Measurements from ENCODE around the gene TK1.

DNA sequence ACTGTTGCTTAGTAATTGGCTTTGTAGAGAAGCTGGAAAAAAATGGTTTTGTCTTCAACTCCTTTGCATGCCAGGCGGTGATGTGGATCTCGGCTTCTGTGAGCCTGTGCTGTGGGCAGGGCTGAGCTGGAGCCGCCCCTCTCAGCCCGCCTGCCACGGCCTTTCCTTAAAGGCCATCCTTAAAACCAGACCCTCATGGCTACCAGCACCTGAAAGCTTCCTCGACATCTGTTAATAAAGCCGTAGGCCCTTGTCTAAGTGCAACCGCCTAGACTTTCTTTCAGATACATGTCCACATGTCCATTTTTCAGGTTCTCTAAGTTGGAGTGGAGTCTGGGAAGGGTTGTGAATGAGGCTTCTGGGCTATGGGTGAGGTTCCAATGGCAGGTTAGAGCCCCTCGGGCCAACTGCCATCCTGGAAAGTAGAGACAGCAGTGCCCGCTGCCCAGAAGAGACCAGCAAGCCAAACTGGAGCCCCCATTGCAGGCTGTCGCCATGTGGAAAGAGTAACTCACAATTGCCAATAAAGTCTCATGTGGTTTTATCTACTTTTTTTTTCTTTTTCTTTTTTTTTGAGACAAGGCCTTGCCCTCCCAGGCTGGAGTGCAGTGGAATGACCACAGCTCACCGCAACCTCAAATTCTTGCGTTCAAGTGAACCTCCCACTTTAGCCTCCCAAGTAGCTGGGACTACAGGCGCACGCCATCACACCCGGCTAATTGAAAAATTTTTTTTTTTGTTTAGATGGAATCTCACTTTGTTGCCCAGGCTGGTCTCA lies 38.4 kb upstream of the TK1 start:
- TF ChIP-seq, protein P1, sequence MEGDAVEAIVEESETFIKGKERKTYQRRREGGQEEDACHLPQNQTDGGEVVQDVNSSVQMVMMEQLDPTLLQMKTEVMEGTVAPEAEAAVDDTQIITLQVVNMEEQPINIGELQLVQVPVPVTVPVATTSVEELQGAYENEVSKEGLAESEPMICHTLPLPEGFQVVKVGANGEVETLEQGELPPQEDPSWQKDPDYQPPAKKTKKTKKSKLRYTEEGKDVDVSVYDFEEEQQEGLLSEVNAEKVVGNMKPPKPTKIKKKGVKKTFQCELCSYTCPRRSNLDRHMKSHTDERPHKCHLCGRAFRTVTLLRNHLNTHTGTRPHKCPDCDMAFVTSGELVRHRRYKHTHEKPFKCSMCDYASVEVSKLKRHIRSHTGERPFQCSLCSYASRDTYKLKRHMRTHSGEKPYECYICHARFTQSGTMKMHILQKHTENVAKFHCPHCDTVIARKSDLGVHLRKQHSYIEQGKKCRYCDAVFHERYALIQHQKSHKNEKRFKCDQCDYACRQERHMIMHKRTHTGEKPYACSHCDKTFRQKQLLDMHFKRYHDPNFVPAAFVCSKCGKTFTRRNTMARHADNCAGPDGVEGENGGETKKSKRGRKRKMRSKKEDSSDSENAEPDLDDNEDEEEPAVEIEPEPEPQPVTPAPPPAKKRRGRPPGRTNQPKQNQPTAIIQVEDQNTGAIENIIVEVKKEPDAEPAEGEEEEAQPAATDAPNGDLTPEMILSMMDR (IDR thresholded peaks at IDR 0.05; ENCODE audit: insufficient read depth, low read length), result no peak
- TF ChIP-seq, protein P2, sequence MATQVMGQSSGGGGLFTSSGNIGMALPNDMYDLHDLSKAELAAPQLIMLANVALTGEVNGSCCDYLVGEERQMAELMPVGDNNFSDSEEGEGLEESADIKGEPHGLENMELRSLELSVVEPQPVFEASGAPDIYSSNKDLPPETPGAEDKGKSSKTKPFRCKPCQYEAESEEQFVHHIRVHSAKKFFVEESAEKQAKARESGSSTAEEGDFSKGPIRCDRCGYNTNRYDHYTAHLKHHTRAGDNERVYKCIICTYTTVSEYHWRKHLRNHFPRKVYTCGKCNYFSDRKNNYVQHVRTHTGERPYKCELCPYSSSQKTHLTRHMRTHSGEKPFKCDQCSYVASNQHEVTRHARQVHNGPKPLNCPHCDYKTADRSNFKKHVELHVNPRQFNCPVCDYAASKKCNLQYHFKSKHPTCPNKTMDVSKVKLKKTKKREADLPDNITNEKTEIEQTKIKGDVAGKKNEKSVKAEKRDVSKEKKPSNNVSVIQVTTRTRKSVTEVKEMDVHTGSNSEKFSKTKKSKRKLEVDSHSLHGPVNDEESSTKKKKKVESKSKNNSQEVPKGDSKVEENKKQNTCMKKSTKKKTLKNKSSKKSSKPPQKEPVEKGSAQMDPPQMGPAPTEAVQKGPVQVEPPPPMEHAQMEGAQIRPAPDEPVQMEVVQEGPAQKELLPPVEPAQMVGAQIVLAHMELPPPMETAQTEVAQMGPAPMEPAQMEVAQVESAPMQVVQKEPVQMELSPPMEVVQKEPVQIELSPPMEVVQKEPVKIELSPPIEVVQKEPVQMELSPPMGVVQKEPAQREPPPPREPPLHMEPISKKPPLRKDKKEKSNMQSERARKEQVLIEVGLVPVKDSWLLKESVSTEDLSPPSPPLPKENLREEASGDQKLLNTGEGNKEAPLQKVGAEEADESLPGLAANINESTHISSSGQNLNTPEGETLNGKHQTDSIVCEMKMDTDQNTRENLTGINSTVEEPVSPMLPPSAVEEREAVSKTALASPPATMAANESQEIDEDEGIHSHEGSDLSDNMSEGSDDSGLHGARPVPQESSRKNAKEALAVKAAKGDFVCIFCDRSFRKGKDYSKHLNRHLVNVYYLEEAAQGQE (IDR thresholded peaks at IDR 0.05; ENCODE audit: insufficient replicate concordance, low read depth), result no peak
- TF ChIP-seq GABPA (IDR thresholded peaks at IDR 0.05; ENCODE audit: low read depth), result no peak
- no peak for TF ChIP-seq SPI1 (IDR thresholded peaks at IDR 0.05; ENCODE audit: borderline replicate concordance, low read depth)
